GM12878 (cell line): ENCODE results near the gene LRP2BP. TPM values are rescaled to one million over a fixed set of nuclear protein-coding genes. Genes with fewer than 3 reads are reported as not detected.

Source experiments
- ATAC-seq: fragments of 200-7000 bp; cut with Tn5 transposase; 3 replicates; pipeline ENCODE4 v1.9.1; 2020; ENCODE audit warnings: mild to moderate bottlenecking, moderate library complexity
- BruUV-seq: library from RNA; stranded (reverse); fragments of 400-500 nt; replicated peaks from 2 replicates; lab custom pipeline; 2021; lab: Mats Ljungman, UMichigan
- CTCF ChIA-PET: fragments of 300-600 bp; sonication (Branson Sonifier 250); formaldehyde crosslinking; extraction: SDS; loops from one replicate; lab custom pipeline; 2021; ENCODE audit warnings: inconsistent platforms; lab: Yijun Ruan, JAX
- POLR2A ChIA-PET: fragments of 350-600 bp; formaldehyde crosslinking; extraction: SDS; loops from one replicate; lab custom pipeline; 2021; ENCODE audit warnings: inconsistent platforms; lab: Charles Lee
- RAD21 ChIA-PET: fragments of 300-600 bp; sonication (Branson Sonifier 250); formaldehyde crosslinking; loops from one replicate; lab custom pipeline; 2023; ENCODE audit warnings: antibody characterized with exemption; ENCODE audit not compliant: unreplicated experiment; lab: Charles Lee
- SMC1A ChIA-PET: fragments of 300-600 bp; sonication (Branson Sonifier 250); formaldehyde crosslinking; loops from one replicate; lab custom pipeline; 2023; ENCODE audit not compliant: unreplicated experiment, uncharacterized antibody; lab: Charles Lee
- DNase-seq: peaks from one replicate; pipeline ENCODE4 v3.0.0-alpha.2; 2011; ENCODE audit warnings: low read depth, low spot score
- FAIRE-seq: peaks from 3 replicates; lab custom pipeline; 2011; peaks lifted over from hg19 to GRCh38; lab: Jason Lieb, UNC
- H2AFZ ChIP-seq: 2 replicates; pipeline ENCODE4 v1.6.0; 2011; ENCODE audit warnings: low read depth, low read length, control low read depth; ENCODE audit not compliant: control insufficient read depth
- H3K27ac ChIP-seq: 2 replicates; pipeline ENCODE4 v1.5.1; 2011; ENCODE audit warnings: control low read depth; ENCODE audit not compliant: control insufficient read depth, insufficient read depth
- H3K27me3 ChIP-seq, 2 experiments: replicated peaks in 1 of 2; 2 replicates each; pipeline versions ENCODE4 v1.6.0 to v1.6.1; 2011; ENCODE audit warnings: low read length in 1 of 2; ENCODE audit not compliant: control insufficient read depth in 2 of 2, insufficient read depth in 2 of 2
- H3K36me3 ChIP-seq, 2 experiments: 2 replicates each; pipeline ENCODE4 v1.5.1; 2011; ENCODE audit warnings: low read length in 1 of 2; ENCODE audit not compliant: control insufficient read depth in 2 of 2, insufficient read depth in 2 of 2
- H3K4me1 ChIP-seq: 2 replicates; pipeline ENCODE4 v1.6.1; 2011; ENCODE audit warnings: mild to moderate bottlenecking, low read length, moderate library complexity, mixed read lengths; ENCODE audit not compliant: control insufficient read depth, insufficient read depth
- H3K4me2 ChIP-seq: 2 replicates; pipeline ENCODE4 v1.6.0; 2011; ENCODE audit warnings: control low read depth; ENCODE audit not compliant: control insufficient read depth, insufficient read depth
- H3K4me3 ChIP-seq: fragments of 200-600 bp; sonication (generic); 2 replicates; pipeline ENCODE4 v1.5.1; 2016
- H3K79me2 ChIP-seq: 2 replicates; pipeline ENCODE4 v1.6.0; 2011; ENCODE audit warnings: low read length; ENCODE audit not compliant: control insufficient read depth, insufficient read depth
- H3K9ac ChIP-seq: 2 replicates; pipeline ENCODE4 v1.8.0; 2011; ENCODE audit warnings: low read length, control low read depth, mixed read lengths; ENCODE audit not compliant: control insufficient read depth, insufficient read depth
- H3K9me3 ChIP-seq: replicated peaks from 3 replicates; pipeline ENCODE4 v1.5.1; 2011; ENCODE audit warnings: mild to moderate bottlenecking, low read length; ENCODE audit not compliant: control insufficient read depth, insufficient read depth
- H4K20me1 ChIP-seq: 2 replicates; pipeline ENCODE4 v1.6.0; 2011; ENCODE audit not compliant: control insufficient read depth, insufficient read depth
- ATF3 ChIP-seq: IDR thresholded peaks from 2 replicates; pipeline ENCODE4 v1.6.1; 2011; ENCODE audit warnings: low read depth, mild to moderate bottlenecking, low read length, moderate library complexity, borderline replicate concordance; ENCODE audit errors: extremely low read depth
- CBX5 ChIP-seq: sonication (generic); IDR thresholded peaks from 2 replicates; pipeline ENCODE4 v1.6.1; 2016; ENCODE audit warnings: low read depth, moderate library complexity, mild to moderate bottlenecking, inconsistent platforms
- CHD1 ChIP-seq: IDR thresholded peaks from 2 replicates; pipeline ENCODE4 v1.6.1; 2012; ENCODE audit warnings: low read depth, low read length, improper control_type of control experiment
- HDAC6 ChIP-seq: fragments of 200-600 bp; sonication (generic); IDR thresholded peaks from one replicate; pipeline ENCODE4 v1.8.0; 2017; ENCODE audit warnings: antibody characterized with exemption; ENCODE audit not compliant: unreplicated experiment
- MEF2B ChIP-seq: fragments of 450-650 bp; IDR thresholded peaks from 2 replicates; pipeline ENCODE4 v1.6.1; 2018; ENCODE audit warnings: mild to moderate bottlenecking, moderate library complexity; ENCODE audit not compliant: partially characterized antibody, poor library complexity, severe bottlenecking
- PRDM15 ChIP-seq: fragments of 450-650 bp; formaldehyde crosslinking; IDR thresholded peaks from 2 replicates; pipeline ENCODE4 v1.4.0; 2020; ENCODE audit warnings: mild to moderate bottlenecking, moderate library complexity
- RAD21 ChIP-seq: IDR thresholded peaks from 2 replicates; pipeline ENCODE4 v1.6.1; 2011; ENCODE audit warnings: mild to moderate bottlenecking, low read depth, low read length, moderate library complexity; ENCODE audit not compliant: insufficient read depth
- RAD51 ChIP-seq: fragments of 450-650 bp; IDR thresholded peaks from 2 replicates; pipeline ENCODE4 v1.6.1; 2016; ENCODE audit warnings: moderate library complexity, mild to moderate bottlenecking, inconsistent platforms
- RCOR1 ChIP-seq: conservative IDR thresholded peaks from 2 replicates; pipeline ENCODE4 v1.6.1; 2012; ENCODE audit warnings: low read depth, low read length, improper control_type of control experiment
- RELB ChIP-seq: fragments of 450-650 bp; IDR thresholded peaks from 2 replicates; pipeline ENCODE4 v1.6.1; 2017; ENCODE audit warnings: low read depth, mild to moderate bottlenecking, moderate library complexity
- REST ChIP-seq: IDR thresholded peaks from 2 replicates; pipeline ENCODE4 v1.6.1; 2012; ENCODE audit warnings: mild to moderate bottlenecking, low read depth, low read length
- SPI1 ChIP-seq: IDR thresholded peaks from 2 replicates; pipeline ENCODE4 v1.6.1; 2011; ENCODE audit warnings: low read depth, mild to moderate bottlenecking, low read length, moderate library complexity, borderline replicate concordance; ENCODE audit not compliant: insufficient read depth
- SUZ12 ChIP-seq: fragments of 200-600 bp; sonication (generic); IDR thresholded peaks from one replicate; pipeline ENCODE4 v1.6.1; 2018; ENCODE audit warnings: antibody characterized with exemption, mild to moderate bottlenecking; ENCODE audit not compliant: unreplicated experiment
- YBX1 ChIP-seq: fragments of 450-650 bp; IDR thresholded peaks from 2 replicates; pipeline ENCODE4 v1.6.1; 2016; ENCODE audit warnings: antibody characterized with exemption
- ZNF274 ChIP-seq: IDR thresholded peaks from one replicate; pipeline ENCODE4 v1.8.0; 2011; ENCODE audit not compliant: insufficient read length, insufficient read depth
- WGBS: methylation state at CpG from one replicate; pipeline ENCODE4 v1.1.6; 2016; ENCODE audit warnings: low lambda C conversion rate; ENCODE audit not compliant: insufficient replicate concordance, insufficient coverage; ENCODE audit errors: missing lambda C conversion rate; 5-methylcytosine and 5-hydroxymethylcytosine counted together
- in situ Hi-C: fragments of 300-500 bp; cut with MboI; formaldehyde crosslinking; loops from 9 replicates; pipeline ENCODE4 v1.14.3; 2018; ENCODE audit warnings: mixed read lengths
- intact Hi-C: fragments of 100-400 bp; cut with micrococcal nuclease; formaldehyde crosslinking; loops from one replicate; pipeline ENCODE4 v1.14.2; 2022; ENCODE audit not compliant: unreplicated experiment
- polyA plus RNA-seq, 11 experiments: library from polyadenylated mRNA; depleted of rRNA in 4 of 11; unstranded in 6 of 11; stranded (reverse) in 5 of 11; fragments of >200 nt; fragmentation: Nextera tagmentation in 4 of 11; fragmentation: Illumina TruSeq in 1 of 11; extraction: Ambion mirVana in 4 of 11; extraction: Trizol in 1 of 11; gene quantifications; 1 replicate in 1 of 11; 2 replicates in 10 of 11; pipeline versions ENCODE4 v1.2.1 to v1.2.3, GENCODE V29; 2011 to 2016; ENCODE audit warnings: inconsistent platforms in 2 of 11, missing spikeins in 2 of 11, low read depth in 1 of 11
- total RNA-seq, 4 experiments: library from RNA; depleted of rRNA in 3 of 4; stranded (reverse); fragments of >200 nt in 3 of 4; fragmentation: Illumina TruSeq in 1 of 4; extraction: Trizol in 1 of 4; gene quantifications; 2 replicates each; pipeline versions ENCODE4 v1.2.1 to v1.2.3, GENCODE V29; 2013 to 2021

Gene LRP2BP
- total and polyA plus RNA-seq, 10 of the 15 experiments (the other 5 are each of a cell fraction or from before 2014, with no cell fraction given), result 0.27 to 5.2 (median 1.0) TPM

- intact Hi-C loops, result no loop called here
- no peak overlapping the region for H3K4me2 ChIP-seq
- TF ChIP-seq YBX1 (no peak), HDAC6 (no peak), CHD1 (no peak), RELB (no peak), RAD21 (no peak), SPI1 (no peak), REST (no peak), SUZ12 (no peak), RAD51 (no peak), ZNF274 (no peak), PRDM15 (CRISPR knock-in tag) (no peak), CBX5 (no peak), ATF3 (no peak), MEF2B (no peak), RCOR1 (no peak)
These were observed 11.7 kb downstream of the LRP2BP start for GRCh38 chr4:185384061-185384460.

More at GRCh38 chr4:185384061-185384460, 11.7 kb downstream of the LRP2BP start:
- no peak overlapping the region for H3K4me3 ChIP-seq
- no peak overlapping the region for H3K27ac ChIP-seq
- CTCF ChIA-PET, result no interaction called here
- ATAC-seq (no peak), DNase-seq (no peak), FAIRE-seq (no peak)
- SMC1A ChIA-PET, result interaction anchor here (0.7 to 1.5 kb wide), 3 partner anchors 9 to 229 kb away, joined by 3 to 5 read pairs (median 3); no protein-coding TSS in a partner anchor
- POLR2A ChIA-PET, result interaction anchor here (1.6 kb wide), 1 partner anchor 15 kb away, joined by 3 read pairs; no protein-coding TSS in a partner anchor
- BruUV-seq, result no TSS peak
- in situ Hi-C loops, result no loop called here
- no peaks in the 10 kb centered on the region for H3K79me2 ChIP-seq
- no peaks in the 10 kb centered on the region for H3K4me1 ChIP-seq
- no peaks in the 10 kb centered on the region for H3K27me3 ChIP-seq
- peaks cover 0 to 3% of the 10 kb centered on the region in 2 experiments; a peak in 1 of 4 replicates for H3K36me3 ChIP-seq
- H2AFZ ChIP-seq, result no peak overlapping the region
- WGBS, result 95% methylated on average over 2 of the region's 2 CpGs
- H4K20me1 ChIP-seq, result no peaks in the 10 kb centered on the region
- no peaks in the 10 kb centered on the region; the same call in 2 of the 3 replicates for H3K9me3 ChIP-seq
- no peak overlapping the region for H3K9ac ChIP-seq
- RAD21 ChIA-PET, result interaction anchor here (0.9 kb wide), 1 partner anchor 8 kb away, joined by 4 read pairs; no protein-coding TSS in a partner anchor
